Hematopoietic multipotent progenitor cell treated with erythropoietin and hydrocortisone succinate and interleukin-3 and kit ligand, for 15 days (in vitro differentiated cells): ENCODE data around the gene LRRC43.

ENCODE experiments used
- DNase-seq: peaks from one replicate; pipeline ENCODE4 v3.0.0-alpha.2; 2015; ENCODE audit warnings: low spot score

Gene LRRC43

DNA sequence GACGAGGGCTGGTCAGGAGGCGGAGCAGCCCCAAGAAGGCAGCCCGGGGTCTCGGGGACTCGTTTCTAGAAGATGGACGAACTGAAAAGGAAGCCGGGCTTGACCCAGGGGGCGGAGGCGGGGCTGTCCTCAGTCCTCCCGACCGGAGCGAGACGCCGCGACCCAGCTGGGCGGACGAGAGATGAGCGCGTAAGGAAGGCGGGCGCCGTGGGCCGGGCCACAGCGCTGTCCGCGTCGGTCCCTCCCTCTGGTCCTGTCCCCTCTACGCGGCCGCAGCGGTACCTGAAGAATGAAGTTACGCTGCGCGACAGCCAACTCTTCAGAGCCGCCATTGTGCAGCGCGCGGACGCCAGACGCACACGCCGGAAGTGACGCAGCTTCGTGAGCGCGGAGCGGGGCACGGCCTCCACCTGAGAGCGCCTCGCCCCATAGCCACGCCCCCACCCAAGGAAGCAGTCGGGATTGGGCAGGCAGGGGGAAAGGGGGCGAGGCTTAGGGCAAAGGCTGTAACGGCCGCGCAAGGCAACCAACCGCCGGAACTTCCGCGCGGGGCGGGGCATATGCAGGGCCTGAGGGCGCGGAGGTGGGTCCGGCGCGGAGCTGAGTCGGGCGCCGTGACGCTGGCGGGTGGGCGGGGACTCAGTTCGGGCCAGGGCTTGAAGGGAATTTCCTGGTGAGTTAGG lies 42.9 kb downstream of the LRRC43 start, which contains the start of gene DIABLO:
Gene DIABLO (minus strand): TSS at position 370 of the 683 bp plus-strand sequence. CDS start 38 bp downstream, at position 332.
- peak; percentile 100 for DNase-seq

GRCh38 chr12:122226366-122227125 lies 43.6 kb downstream of the LRRC43 start:
- no peak for DNase-seq

DNA sequence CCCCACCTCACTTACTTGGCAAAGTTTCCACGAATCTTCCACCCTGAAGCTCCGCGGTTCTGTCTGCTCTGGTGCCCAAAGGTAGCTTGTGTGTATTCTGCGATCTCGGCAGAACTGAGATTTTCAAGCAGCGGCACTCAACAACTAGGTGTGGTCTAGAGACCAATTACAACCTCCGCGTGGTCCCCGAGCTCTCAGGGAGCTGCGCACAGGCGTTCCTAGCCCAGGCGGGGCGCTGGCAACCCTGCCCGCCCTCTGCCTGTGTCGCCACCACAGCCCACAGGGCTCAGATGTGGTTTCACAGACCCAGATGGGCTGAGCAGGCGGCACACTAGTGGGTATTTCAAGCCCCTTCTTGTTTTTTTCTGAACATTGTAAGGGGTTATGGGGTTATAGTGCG lies 44.4 kb downstream of the LRRC43 start:
- no peak for DNase-seq

- DNase-seq, result no peak
Measured at GRCh38 chr12:122228092-122228491, 45.2 kb downstream of the LRRC43 start.

- DNase-seq, result no peak
Measured at GRCh38 chr12:122230798-122231197, 47.9 kb downstream of the LRRC43 start.

GRCh38 chr12:122232691-122233090 lies 49.8 kb downstream of the LRRC43 start:
- DNase-seq, result no peak

GRCh38 chr12:122235741-122236140 lies 52.8 kb downstream of the LRRC43 start:
- no peak for DNase-seq

DNA sequence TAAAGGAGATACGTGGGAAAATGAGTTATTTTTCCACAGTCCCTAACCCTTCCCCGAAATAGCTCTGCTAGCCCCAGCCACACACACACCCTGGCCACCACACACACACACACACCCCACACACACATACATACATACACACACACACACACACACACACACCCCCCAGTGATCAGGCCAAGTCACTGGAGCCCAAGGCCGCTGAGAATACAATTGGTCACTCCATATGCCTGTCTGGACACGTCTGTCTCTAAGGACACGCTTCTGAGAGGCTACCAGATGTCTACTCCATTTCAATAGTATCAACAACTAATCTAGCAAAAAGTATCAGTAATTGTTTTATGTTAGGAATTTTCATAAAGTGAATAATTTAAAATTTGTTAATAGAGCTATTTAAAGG lies 55.9 kb downstream of the LRRC43 start:
- DNase-seq, result no peak

GRCh38 chr12:122243965-122244364 lies 61.0 kb downstream of the LRRC43 start:
- DNase-seq, result no peak

DNA sequence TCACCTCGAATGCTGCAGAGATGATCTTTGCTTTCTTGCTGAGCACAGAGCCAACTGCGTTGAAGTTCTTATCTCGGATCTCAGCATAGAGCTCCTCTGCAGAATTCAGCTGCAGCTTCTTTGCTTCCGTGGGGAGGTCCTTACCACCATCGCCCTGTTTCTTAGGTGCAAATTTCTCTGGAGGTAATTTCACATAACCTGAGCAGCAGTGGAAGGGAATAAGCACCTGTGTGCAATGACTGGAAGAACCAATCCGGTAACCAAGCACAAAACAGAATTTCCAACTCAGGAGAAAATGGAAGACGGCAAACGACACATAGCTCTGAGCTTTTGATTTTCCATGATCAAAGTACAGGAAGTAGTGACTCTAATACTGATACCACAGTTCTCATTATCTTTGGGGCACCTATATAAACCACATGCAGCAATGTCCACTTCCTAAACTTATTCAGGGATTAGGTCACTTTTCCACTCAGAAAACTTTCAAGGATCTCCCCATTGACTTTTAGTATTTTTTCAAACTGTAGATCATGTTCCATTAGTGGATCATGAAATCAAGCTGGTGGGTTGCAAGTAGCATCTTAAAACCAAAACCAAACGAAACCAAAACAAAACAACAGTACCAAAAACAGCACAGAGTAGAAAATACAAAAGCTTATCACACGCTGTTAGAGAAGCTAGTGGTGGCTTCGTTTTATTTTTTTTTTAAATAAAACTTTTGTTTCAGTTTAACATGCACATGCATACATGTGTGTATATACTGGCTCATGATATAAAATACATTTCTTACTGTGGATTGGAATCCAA lies 61.8 kb downstream of the LRRC43 start:
- DNase-seq, result no peak

GRCh38 chr12:122245553-122245952 lies 62.6 kb downstream of the LRRC43 start:
- DNase-seq, result no peak

- DNase-seq, result no peak
Measured at GRCh38 chr12:122250047-122250446, 67.1 kb downstream of the LRRC43 start.

DNA sequence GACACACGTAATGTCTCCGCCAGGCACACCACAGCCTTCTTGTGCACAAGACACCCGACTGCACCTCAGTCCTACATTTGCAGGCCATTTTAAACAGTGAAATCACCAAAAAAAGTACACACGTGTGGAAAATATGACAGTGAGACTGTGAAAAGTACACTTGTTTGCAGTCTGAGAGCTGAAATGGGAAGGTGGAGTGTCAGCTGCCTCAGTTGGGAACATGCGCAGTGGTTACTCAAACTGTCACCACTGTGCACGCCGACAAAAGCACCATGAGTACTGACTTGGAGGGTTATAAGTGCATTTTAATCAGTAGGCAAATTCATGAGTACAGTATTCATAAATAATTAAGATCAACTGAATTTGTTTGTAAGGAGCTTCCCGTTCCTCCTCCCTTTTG lies 67.6 kb downstream of the LRRC43 start:
- no peak for DNase-seq
